Activated T-helper 17 cell treated with anti-CD3 and anti-CD28 coated beads, Interleukin-2, amount 50 U/mL, for 72 hours (primary cell): Measurements from ENCODE around the gene HDAC4. TPM values are rescaled to one million over a fixed set of nuclear protein-coding genes. Genes with fewer than 3 reads are reported as not detected.
"Not testable (repeated sequence)": the region's sequence is repeated elsewhere in the genome, so short reads cannot be mapped to it uniquely, and the experiment has no call there.

Experiments used
- ATAC-seq: fragments of 150-1000 bp; cut with Tn5 transposase; replicated peaks from 2 replicates; pipeline ENCODE4 v1.10.0; 2021; ENCODE audit warnings: mild to moderate bottlenecking, moderate library complexity
- H3K27ac Mint-ChIP-seq: one replicate; pipeline ENCODE4 v1.8.0; 2022; ENCODE audit warnings: mixed read lengths
- H3K27me3 Mint-ChIP-seq: one replicate; pipeline ENCODE4 v1.8.0; 2022; ENCODE audit warnings: mixed read lengths
- H3K36me3 Mint-ChIP-seq: one replicate; pipeline ENCODE4 v1.8.0; 2022; ENCODE audit warnings: low read depth, mild to moderate bottlenecking, mixed read lengths
- H3K4me1 Mint-ChIP-seq: one replicate; pipeline ENCODE4 v1.8.0; 2022; ENCODE audit warnings: mixed read lengths
- H3K4me3 Mint-ChIP-seq: one replicate; pipeline ENCODE4 v1.8.0; 2022; ENCODE audit warnings: mild to moderate bottlenecking, mixed read lengths
- H3K9me3 Mint-ChIP-seq: one replicate; pipeline ENCODE4 v1.8.0; 2022; ENCODE audit warnings: mixed read lengths
- total RNA-seq, 2 donors: library from RNA; stranded (reverse); gene quantifications; one replicate each; pipeline ENCODE4 v1.2.3, GENCODE V29; 2022

The HDAC4 gene
- total RNA-seq, 2 donors from 2014 or later = 34.3 to 52.9 TPM

- Mint-ChIP-seq H3K9me3 (no peaks in the 10 kb centered on the region), H3K27me3 (peaks cover 4% of the 10 kb centered on the region), H3K36me3 (no peaks in the 10 kb centered on the region), H3K27ac (peak overlapping the region; percentile 88), H3K4me1 (peaks cover 63% of the 10 kb centered on the region), H3K4me3 (peak overlapping the region; percentile 69)
- peak; percentile 55 for ATAC-seq
These were observed 111.3 kb downstream of the HDAC4 start for GRCh38 chr2:239289545-239289944.

DNA sequence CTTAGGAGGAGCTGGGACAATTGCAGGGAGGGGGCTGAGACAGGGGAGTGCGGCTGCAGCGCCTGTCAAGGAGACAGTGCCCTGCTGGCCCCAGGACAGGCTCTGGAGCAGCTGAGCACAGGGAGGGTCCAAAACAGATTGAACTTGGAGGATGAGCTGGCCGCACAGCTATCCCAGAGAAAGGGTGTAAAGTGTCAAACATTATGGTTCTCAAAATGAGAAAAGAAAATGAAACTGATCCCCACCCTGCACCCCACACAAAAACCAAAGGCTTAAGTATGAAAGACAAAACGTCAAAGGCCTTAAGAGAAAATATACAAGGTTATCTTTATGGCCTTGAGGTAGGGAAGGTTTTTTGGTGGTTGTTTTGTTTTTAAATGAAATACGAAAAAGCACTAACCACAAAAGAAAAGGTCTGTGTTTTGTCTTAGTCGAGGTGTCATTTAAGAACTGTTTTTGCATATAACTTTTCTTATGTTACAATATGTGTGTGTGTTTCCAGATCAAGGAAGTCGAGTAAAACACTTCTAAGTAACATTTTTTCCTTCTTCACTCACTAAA is 111.8 kb downstream of the HDAC4 start:
- Mint-ChIP-seq H3K36me3 (no peaks in the 10 kb centered on the region), H3K9me3 (no peaks in the 10 kb centered on the region), H3K4me3 (peak overlapping the region; percentile 69), H3K27me3 (peaks cover 4% of the 10 kb centered on the region), H3K27ac (peak overlapping the region; percentile 88), H3K4me1 (peaks cover 58% of the 10 kb centered on the region)
- ATAC-seq = peak; percentile 70

DNA sequence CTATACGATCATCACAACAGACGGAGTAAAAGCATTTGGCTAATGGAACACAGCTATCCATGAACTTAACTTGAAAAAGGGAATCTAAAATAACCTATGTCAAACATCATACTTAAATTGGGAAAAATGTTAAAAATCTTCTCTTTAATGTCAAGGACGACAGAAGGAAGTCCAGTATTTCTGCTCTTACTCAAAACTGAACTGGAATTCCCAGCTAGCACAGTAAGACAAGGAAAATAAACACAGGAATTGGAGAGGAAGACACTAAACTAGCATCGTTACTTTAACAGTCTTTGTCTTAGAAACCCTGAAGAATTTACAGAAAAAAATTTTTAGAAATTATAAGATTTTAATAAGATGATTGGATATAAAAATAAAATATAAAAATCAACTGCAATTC is 112.6 kb downstream of the HDAC4 start:
- Mint-ChIP-seq H3K4me1 (peaks cover 55% of the 10 kb centered on the region), H3K36me3 (no peaks in the 10 kb centered on the region), H3K27me3 (peaks cover 4% of the 10 kb centered on the region), H3K9me3 (no peaks in the 10 kb centered on the region), H3K27ac (no peak overlapping the region), H3K4me3 (peak overlapping the region; percentile 69)
- no peak for ATAC-seq

GRCh38 chr2:239287461-239287860 is 113.4 kb downstream of the HDAC4 start:
- no peaks in the 10 kb centered on the region for H3K36me3 Mint-ChIP-seq
- H3K27me3 Mint-ChIP-seq = peaks cover 4% of the 10 kb centered on the region
- ATAC-seq = no peak
- no peaks in the 10 kb centered on the region for H3K9me3 Mint-ChIP-seq
- peaks cover 55% of the 10 kb centered on the region for H3K4me1 Mint-ChIP-seq
- no peak overlapping the region for H3K27ac Mint-ChIP-seq
- peak overlapping the region; percentile 4 for H3K4me3 Mint-ChIP-seq

- H3K4me3 Mint-ChIP-seq = peak overlapping the region; percentile 75
- no peaks in the 10 kb centered on the region for H3K36me3 Mint-ChIP-seq
- peaks cover 4% of the 10 kb centered on the region for H3K27me3 Mint-ChIP-seq
- no peaks in the 10 kb centered on the region for H3K9me3 Mint-ChIP-seq
- H3K27ac Mint-ChIP-seq = peak overlapping the region; percentile 76
- peaks cover 55% of the 10 kb centered on the region for H3K4me1 Mint-ChIP-seq
- no peak for ATAC-seq
These were observed 113.9 kb downstream of the HDAC4 start for GRCh38 chr2:239286901-239287300.

GRCh38 chr2:239285932-239286230 is 114.9 kb downstream of the HDAC4 start:
- Mint-ChIP-seq H3K27ac (peak overlapping the region; percentile 76), H3K4me1 (peaks cover 55% of the 10 kb centered on the region), H3K4me3 (peak overlapping the region; percentile 75), H3K27me3 (peaks cover 4% of the 10 kb centered on the region), H3K36me3 (no peaks in the 10 kb centered on the region), H3K9me3 (no peaks in the 10 kb centered on the region)
- ATAC-seq = peak; percentile 49

DNA sequence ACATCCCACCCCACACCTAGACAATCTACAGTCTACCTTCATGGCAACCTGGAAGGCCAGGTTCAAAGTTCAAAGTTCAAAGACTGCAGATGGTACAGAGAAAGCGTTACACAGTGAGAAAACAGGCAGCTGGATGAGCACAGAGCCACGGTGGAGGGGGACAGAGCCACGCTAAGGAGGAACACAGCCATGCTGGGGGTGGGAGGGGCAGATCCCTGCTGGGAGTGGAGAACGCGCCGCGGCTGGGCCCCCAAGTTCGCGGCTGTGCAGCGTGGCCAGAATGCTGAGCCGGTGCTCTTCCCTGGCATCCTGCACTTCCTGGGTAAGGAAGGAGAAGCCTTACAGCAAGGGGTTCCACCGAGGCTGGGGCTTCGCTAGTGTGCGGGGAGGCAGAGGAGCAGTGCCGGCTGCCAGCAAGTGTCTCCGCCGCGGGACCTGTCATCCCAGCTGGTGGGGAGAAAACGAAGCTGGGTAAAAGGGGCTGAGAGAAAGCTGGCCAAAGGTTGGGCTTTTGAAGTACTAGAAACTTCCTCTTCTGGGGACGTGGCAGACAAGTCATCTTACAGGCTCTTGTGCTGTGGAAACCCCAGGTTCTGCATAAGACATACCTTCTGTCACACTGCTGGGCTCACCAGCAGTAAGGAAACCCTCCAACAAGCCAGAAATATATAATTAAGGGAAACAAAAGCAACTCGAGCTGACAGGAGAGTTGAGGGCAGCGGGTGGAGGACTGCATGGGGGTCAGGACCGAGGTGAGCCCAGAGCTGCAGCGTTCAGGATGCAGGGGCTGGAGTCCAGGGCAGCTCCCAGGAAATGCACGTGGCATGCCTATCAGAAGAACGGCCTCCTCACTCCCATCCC is 115.5 kb downstream of the HDAC4 start:
- peak; percentile 50 for ATAC-seq
- Mint-ChIP-seq H3K27me3 (peaks cover 4% of the 10 kb centered on the region), H3K4me1 (peaks cover 50% of the 10 kb centered on the region), H3K36me3 (no peaks in the 10 kb centered on the region), H3K9me3 (no peaks in the 10 kb centered on the region), H3K4me3 (peak overlapping the region; percentile 75), H3K27ac (peak overlapping the region; percentile 76)

DNA sequence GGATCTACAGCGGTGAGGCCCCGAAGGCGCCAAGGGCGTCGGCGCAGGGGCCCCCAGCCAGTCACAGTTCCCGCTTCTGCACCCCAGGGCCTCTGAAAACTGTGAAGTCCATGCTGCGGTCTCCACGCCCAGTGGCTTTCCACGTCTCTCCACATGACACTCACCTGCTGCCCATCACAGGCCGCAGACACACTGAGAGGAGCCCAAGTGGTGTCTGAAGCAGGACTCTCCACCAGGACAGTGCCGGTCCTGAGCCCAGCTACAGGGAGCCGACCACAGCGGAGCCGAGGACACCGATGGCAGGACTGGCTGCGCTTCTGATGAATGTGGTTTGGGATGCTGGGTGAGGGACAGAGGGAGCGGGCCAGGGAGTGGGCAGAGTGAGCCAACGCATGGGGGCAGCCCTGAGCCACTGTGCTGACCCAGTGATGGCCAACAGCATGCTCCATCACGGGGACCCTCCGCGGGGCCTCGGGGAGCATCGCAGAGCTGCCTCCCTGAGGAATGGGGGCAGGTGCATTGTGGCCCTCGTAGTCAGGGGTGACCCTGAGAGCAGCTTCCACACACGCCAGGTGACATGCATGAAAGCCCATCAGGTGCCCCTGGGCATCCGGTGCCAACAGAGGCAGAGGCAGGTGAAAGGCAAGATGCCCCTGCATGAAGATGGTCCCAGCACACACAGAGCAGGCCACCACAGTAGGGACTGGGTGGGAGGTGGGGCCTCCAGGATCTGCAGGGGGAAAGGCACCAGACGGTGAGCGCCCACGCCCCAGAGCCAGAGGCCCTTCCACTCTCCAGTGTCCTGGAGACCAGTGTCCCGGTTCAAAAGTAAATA is 116.6 kb downstream of the HDAC4 start:
- H3K4me1 Mint-ChIP-seq = peaks cover 40% of the 10 kb centered on the region

DNA sequence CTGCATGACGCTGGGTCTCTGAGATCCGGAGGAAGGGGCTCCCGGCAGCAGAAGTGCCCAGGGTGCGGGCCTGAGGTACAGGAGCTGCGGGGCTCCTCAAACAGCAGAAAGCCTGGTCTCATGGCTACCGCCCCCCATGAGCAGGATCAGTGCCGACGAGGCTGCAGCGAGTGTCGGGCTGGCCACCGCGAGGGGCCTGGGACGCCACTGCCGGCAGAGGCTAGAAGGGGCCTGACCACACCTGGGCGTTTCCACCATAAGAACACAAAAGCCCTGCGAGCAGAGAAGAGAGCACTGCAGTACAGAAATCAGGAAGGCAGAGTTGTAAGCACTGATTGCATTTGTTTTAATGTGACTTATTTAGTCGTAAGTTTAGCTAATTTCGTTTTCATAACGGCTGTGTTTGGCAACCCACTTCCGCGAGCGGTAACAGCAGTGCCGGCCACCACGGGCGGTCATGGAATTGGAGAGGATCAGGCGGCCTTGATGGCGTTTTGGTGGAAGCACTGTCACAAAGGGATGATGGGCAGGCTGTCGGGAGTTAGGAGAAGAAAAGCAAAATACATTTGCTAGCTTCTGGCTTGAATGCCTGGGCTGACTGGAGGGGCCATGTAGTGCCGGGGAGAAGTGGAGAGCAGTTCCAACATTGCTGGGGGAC is 117.4 kb downstream of the HDAC4 start:
- Mint-ChIP-seq H3K36me3 (no peaks in the 10 kb centered on the region), H3K9me3 (no peaks in the 10 kb centered on the region), H3K27me3 (peaks cover 4% of the 10 kb centered on the region), H3K4me1 (peaks cover 39% of the 10 kb centered on the region), H3K27ac (no peak overlapping the region), H3K4me3 (no peak overlapping the region)
- no peak for ATAC-seq

More for the DNA sequence above, 116.6 kb downstream of the HDAC4 start:
- ATAC-seq = no peak
- Mint-ChIP-seq H3K27ac (no peak overlapping the region), H3K36me3 (no peaks in the 10 kb centered on the region), H3K9me3 (no peaks in the 10 kb centered on the region), H3K4me3 (peak overlapping the region; percentile 75), H3K27me3 (peaks cover 4% of the 10 kb centered on the region)

DNA sequence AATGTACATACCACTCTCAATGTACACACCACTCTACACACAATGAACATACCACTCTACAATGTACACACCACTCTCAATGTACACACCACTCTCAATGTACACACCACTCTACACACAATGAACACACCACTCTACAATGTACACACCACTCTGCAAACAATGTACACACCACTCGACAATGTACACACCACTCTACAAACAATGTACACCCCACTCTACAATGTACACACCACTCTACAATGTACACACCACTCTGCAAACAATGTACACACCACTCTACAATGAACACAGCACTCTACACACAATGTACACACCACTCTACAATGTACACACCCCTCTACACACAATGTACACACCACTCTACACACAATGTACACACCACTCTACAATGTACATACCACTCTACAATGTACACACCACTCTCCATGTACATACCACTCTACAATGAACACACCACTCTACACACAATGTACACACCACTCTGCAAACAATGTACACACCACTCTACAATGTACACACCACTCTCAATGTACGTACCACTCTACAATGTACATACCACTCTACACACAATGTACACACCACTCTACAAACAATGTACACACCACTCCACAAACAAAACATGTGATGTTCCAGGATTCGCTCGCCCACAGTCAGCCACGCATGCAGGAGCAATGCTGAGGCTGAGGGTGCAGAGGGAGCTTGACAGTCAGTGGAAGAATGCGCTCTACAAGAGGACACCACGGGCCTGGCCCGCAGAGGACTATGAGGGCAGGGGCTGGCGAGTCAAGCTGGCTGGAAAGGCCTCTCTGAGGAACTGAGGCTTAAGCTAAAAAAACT is 118.2 kb downstream of the HDAC4 start:
- Mint-ChIP-seq H3K36me3 (no peaks in the 10 kb centered on the region), H3K9me3 (no peaks in the 10 kb centered on the region), H3K27me3 (peaks cover 4% of the 10 kb centered on the region), H3K27ac (no peak overlapping the region), H3K4me1 (peaks cover 33% of the 10 kb centered on the region), H3K4me3 (no peak overlapping the region)
- ATAC-seq = no peak

DNA sequence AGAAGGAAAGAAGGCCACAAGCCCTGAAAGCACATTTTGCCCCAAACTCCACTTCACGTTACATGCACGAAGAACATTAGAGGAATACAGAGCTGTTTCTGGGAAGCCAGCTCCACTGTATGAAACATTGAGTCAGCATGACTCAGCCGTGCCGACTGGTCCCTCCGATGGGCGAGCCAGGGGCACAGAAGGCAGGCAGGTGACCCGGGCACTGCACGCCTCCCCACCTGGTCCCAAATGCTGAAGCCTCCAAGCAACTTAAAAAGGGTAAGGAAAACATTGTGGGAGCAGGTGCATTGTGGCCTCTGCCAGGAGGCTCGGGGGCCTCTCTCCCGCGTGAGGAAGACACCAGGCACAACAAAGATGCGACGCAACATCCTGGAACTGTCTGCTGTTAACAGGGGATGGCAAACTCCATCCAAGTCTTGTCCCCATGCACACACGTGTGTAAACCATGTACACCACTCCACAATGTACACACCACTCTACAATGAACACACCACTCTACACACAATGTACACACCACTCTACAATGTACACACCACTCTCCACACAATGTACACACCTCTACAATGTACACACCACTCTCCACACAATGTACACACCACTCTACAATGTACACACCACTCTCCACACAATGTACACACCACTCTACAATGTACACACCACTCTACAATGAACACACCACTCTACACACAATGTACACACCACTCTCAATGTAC is 120.4 kb downstream of the HDAC4 start:
- H3K4me3 Mint-ChIP-seq, H3K27ac Mint-ChIP-seq, H3K36me3 Mint-ChIP-seq, H3K9me3 Mint-ChIP-seq, H3K27me3 Mint-ChIP-seq: not testable (repeated sequence)
- peak; percentile 73 for ATAC-seq
- H3K4me1 Mint-ChIP-seq = peaks cover 14% of the 10 kb centered on the region

DNA sequence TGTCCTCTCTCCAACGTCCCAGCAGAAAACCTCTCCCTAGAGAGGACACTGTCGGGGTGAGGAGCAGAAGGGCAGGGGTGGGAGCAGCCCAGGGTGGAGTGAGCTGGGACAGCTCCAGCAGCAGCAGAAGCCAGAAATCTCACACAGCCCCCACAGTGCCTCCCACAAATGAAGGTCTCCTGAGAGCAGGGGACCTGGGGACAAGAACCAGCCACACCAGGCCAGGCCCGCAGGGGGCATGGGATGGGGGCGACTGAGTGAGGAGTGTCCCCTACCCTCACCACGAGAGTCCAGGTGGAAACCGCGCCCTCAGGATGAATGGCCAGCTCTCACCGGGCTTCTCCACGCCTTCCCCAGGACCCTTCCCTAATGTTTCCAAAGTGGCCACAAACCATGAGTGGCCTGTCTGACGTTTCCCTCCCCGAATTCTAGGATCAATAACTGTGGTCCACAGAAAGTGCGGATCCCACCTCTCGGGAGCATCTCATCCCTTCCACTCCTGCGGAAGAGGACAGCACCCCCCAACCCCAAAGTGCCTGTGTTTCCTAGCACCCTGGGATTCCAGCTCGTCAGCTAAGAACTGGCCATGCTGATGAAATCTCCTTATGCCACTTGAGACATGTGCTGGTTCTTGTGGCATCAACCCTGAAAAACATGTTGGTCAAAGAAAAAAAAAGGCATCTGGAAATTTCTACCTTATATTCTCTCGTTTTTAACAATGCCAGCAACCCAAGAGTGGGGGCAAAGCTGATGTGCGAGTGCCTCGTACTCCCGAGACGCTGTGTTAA is 121.1 kb downstream of the HDAC4 start:
- Mint-ChIP-seq H3K27me3 (no peaks in the 10 kb centered on the region), H3K9me3 (no peaks in the 10 kb centered on the region), H3K4me3 (peak overlapping the region; percentile 45), H3K27ac (peak overlapping the region; percentile 71), H3K36me3 (peaks cover 4% of the 10 kb centered on the region), H3K4me1 (peaks cover 15% of the 10 kb centered on the region)
- ATAC-seq = no peak
